GM23338 (cell line): Measurements from ENCODE around the gene GUCY1A2. TPM values are rescaled to one million over a fixed set of nuclear protein-coding genes. Genes with fewer than 3 reads are reported as not detected.

Experiments
- ATAC-seq: fragments of 200-7000 bp; cut with Tn5 transposase; 3 replicates; pipeline ENCODE4 v1.9.1; 2020
- DNase-seq: peaks from one replicate; pipeline ENCODE4 v3.0.0-alpha.2; 2015; ENCODE audit warnings: low spot score
- H2AFZ ChIP-seq: fragments of 200-600 bp; sonication (generic); 2 replicates; pipeline ENCODE4 v1.8.0; 2016; ENCODE audit warnings: antibody characterized with exemption, mild to moderate bottlenecking, moderate library complexity
- H3F3A ChIP-seq: fragments of 200-600 bp; sonication (generic); replicated peaks from 2 replicates; pipeline ENCODE4 v1.8.0; 2017; ENCODE audit warnings: antibody characterized with exemption, mixed run types, low read depth
- H3K27ac ChIP-seq: fragments of 200-600 bp; sonication (generic); 2 replicates; pipeline ENCODE4 v1.6.1; 2016; ENCODE audit warnings: low read depth
- H3K27me3 ChIP-seq: fragments of 200-600 bp; sonication (generic); 2 replicates; pipeline ENCODE4 v1.8.0; 2016; ENCODE audit warnings: mild to moderate bottlenecking, mixed run types, moderate library complexity; ENCODE audit not compliant: insufficient read depth
- H3K36me3 ChIP-seq: fragments of 200-600 bp; sonication (generic); 2 replicates; pipeline ENCODE4 v1.8.0; 2016; ENCODE audit warnings: mild to moderate bottlenecking; ENCODE audit not compliant: insufficient read depth
- H3K4me1 ChIP-seq: fragments of 200-600 bp; sonication (generic); 2 replicates; pipeline ENCODE4 v1.8.0; 2016; ENCODE audit warnings: mild to moderate bottlenecking, moderate library complexity; ENCODE audit not compliant: insufficient read depth
- H3K4me2 ChIP-seq: fragments of 200-600 bp; sonication (generic); 2 replicates; pipeline ENCODE4 v1.7.1; 2017; ENCODE audit warnings: mixed run types
- H3K4me3 ChIP-seq: fragments of 200-600 bp; sonication (generic); 2 replicates; pipeline ENCODE4 v1.6.1; 2016; ENCODE audit warnings: mixed run types
- H3K79me2 ChIP-seq: fragments of 200-600 bp; sonication (generic); replicated peaks from 2 replicates; pipeline ENCODE4 v1.8.0; 2017; ENCODE audit warnings: mild to moderate bottlenecking; ENCODE audit not compliant: insufficient read depth
- H3K9me2 ChIP-seq: fragments of 200-600 bp; sonication (generic); 2 replicates; pipeline ENCODE4 v1.8.0; 2017; ENCODE audit not compliant: insufficient read depth
- H4K20me1 ChIP-seq: fragments of 200-600 bp; sonication (generic); replicated peaks from 2 replicates; pipeline ENCODE4 v1.8.0; 2017; ENCODE audit warnings: mild to moderate bottlenecking; ENCODE audit not compliant: insufficient read depth
- H3K27ac Mint-ChIP-seq: 2 replicates; pipeline ENCODE4 v1.8.0; 2020; ENCODE audit warnings: inconsistent platforms, mild to moderate bottlenecking, moderate library complexity, mixed read lengths
- H3K27me3 Mint-ChIP-seq: 3 replicates; pipeline ENCODE4 v1.8.0; 2022; ENCODE audit warnings: low read depth, mild to moderate bottlenecking, moderate library complexity, mixed read lengths, inconsistent platforms; ENCODE audit not compliant: insufficient read depth, poor library complexity
- H3K36me3 Mint-ChIP-seq: 3 replicates; pipeline ENCODE4 v1.8.0; 2021; ENCODE audit warnings: low read depth, mild to moderate bottlenecking, inconsistent platforms, moderate library complexity, mixed read lengths
- H3K4me1 Mint-ChIP-seq: 3 replicates; pipeline ENCODE4 v1.8.0; 2020; ENCODE audit warnings: mild to moderate bottlenecking, inconsistent platforms, mixed read lengths
- H3K4me3 Mint-ChIP-seq: 3 replicates; pipeline ENCODE4 v1.8.0; 2021; ENCODE audit warnings: moderate library complexity, mild to moderate bottlenecking, inconsistent platforms, mixed read lengths
- H3K9me3 Mint-ChIP-seq: 3 replicates; pipeline ENCODE4 v1.8.0; 2020; ENCODE audit warnings: moderate library complexity, mild to moderate bottlenecking, inconsistent platforms, mixed read lengths
- CREB1 ChIP-seq: fragments of 250-450 bp; sonication (Bioruptor Pico); IDR thresholded peaks from 2 replicates; pipeline ENCODE4 v1.5.0; 2020; ENCODE audit warnings: low read depth, mild to moderate bottlenecking, moderate library complexity
- EZH2 ChIP-seq: fragments of 200-600 bp; sonication (generic); IDR thresholded peaks from one replicate; pipeline ENCODE4 v1.8.0; 2017; ENCODE audit warnings: antibody characterized with exemption, mild to moderate bottlenecking, low read depth; ENCODE audit not compliant: unreplicated experiment
- NANOG ChIP-seq: IDR thresholded peaks from 2 replicates; pipeline ENCODE4 v1.6.1; 2016; ENCODE audit warnings: antibody characterized with exemption, borderline replicate concordance
- ZNF331 ChIP-seq: fragments of 250-450 bp; sonication (Bioruptor Pico); IDR thresholded peaks from 2 replicates; pipeline ENCODE4 v1.5.0; 2020; ENCODE audit warnings: low read depth, mild to moderate bottlenecking, moderate library complexity
- polyA plus RNA-seq: library from polyadenylated mRNA; unstranded; fragments of >200 nt; fragmentation: Nextera tagmentation; extraction: Ambion mirVana; gene quantifications from 2 replicates; pipeline ENCODE4 v1.2.1, GENCODE V29; 2016
- total RNA-seq: library from RNA; depleted of rRNA; stranded (reverse); fragments of >200 nt; shearing (Covaris generic); gene quantifications from 2 replicates; pipeline ENCODE4 v1.2.3, GENCODE V29; 2014
- TF ChIP-seq, protein P1 (sequence below): fragments of 250-450 bp; sonication (Bioruptor Pico); IDR thresholded peaks from 2 replicates; pipeline ENCODE4 v1.5.0; 2020; ENCODE audit warnings: mild to moderate bottlenecking, moderate library complexity

GUCY1A2 gene
- total and polyA plus RNA-seq, 2 experiments from 2014 or later: 0.36 to 1.4 TPM

DNA sequence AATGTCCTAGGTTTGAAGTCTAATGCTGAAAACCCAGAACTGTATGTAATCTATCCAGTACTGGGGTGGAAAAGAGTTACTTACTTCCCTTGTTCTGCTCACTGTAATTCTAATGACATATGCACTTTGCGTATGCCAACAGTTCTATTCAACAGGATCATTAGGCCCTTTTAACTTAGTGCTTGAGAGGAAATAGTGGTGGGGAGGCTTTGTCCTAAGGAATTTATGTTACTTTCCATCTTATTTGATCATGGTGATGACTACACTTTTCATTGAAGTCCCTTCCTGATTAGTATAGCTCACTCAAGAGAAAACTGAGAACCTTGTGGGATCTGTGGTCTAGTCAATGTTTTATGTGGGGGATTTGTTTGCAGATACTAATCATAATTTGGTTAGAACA is 348.2 kb downstream of the GUCY1A2 start:
- Histone ChIP-seq H3K4me1 (peaks cover 18% of the 10 kb centered on the region), H4K20me1 (no peaks in the 10 kb centered on the region), H3F3A (no peaks in the 10 kb centered on the region), H2AFZ (no peak overlapping the region), H3K79me2 (no peaks in the 10 kb centered on the region), H3K4me2 (peak overlapping the region; percentile 5), H3K4me3 (no peak overlapping the region), H3K27me3 (no peaks in the 10 kb centered on the region), H3K27ac (no peak overlapping the region), H3K36me3 (no peaks in the 10 kb centered on the region), H3K9me2 (no peaks in the 10 kb centered on the region)
- peak; percentile 60 for DNase-seq
- no peaks in the 10 kb centered on the region for H3K9me3 Mint-ChIP-seq
- peak; percentile 55 for ATAC-seq
- TF ChIP-seq EZH2 (no peak), NANOG (peak; percentile 78; the same call in 1 of the 2 replicates), CREB1 (0 out of 2 replicates have a peak, but pooled peaks have one; percentile 15)
- TF ChIP-seq, protein P1, sequence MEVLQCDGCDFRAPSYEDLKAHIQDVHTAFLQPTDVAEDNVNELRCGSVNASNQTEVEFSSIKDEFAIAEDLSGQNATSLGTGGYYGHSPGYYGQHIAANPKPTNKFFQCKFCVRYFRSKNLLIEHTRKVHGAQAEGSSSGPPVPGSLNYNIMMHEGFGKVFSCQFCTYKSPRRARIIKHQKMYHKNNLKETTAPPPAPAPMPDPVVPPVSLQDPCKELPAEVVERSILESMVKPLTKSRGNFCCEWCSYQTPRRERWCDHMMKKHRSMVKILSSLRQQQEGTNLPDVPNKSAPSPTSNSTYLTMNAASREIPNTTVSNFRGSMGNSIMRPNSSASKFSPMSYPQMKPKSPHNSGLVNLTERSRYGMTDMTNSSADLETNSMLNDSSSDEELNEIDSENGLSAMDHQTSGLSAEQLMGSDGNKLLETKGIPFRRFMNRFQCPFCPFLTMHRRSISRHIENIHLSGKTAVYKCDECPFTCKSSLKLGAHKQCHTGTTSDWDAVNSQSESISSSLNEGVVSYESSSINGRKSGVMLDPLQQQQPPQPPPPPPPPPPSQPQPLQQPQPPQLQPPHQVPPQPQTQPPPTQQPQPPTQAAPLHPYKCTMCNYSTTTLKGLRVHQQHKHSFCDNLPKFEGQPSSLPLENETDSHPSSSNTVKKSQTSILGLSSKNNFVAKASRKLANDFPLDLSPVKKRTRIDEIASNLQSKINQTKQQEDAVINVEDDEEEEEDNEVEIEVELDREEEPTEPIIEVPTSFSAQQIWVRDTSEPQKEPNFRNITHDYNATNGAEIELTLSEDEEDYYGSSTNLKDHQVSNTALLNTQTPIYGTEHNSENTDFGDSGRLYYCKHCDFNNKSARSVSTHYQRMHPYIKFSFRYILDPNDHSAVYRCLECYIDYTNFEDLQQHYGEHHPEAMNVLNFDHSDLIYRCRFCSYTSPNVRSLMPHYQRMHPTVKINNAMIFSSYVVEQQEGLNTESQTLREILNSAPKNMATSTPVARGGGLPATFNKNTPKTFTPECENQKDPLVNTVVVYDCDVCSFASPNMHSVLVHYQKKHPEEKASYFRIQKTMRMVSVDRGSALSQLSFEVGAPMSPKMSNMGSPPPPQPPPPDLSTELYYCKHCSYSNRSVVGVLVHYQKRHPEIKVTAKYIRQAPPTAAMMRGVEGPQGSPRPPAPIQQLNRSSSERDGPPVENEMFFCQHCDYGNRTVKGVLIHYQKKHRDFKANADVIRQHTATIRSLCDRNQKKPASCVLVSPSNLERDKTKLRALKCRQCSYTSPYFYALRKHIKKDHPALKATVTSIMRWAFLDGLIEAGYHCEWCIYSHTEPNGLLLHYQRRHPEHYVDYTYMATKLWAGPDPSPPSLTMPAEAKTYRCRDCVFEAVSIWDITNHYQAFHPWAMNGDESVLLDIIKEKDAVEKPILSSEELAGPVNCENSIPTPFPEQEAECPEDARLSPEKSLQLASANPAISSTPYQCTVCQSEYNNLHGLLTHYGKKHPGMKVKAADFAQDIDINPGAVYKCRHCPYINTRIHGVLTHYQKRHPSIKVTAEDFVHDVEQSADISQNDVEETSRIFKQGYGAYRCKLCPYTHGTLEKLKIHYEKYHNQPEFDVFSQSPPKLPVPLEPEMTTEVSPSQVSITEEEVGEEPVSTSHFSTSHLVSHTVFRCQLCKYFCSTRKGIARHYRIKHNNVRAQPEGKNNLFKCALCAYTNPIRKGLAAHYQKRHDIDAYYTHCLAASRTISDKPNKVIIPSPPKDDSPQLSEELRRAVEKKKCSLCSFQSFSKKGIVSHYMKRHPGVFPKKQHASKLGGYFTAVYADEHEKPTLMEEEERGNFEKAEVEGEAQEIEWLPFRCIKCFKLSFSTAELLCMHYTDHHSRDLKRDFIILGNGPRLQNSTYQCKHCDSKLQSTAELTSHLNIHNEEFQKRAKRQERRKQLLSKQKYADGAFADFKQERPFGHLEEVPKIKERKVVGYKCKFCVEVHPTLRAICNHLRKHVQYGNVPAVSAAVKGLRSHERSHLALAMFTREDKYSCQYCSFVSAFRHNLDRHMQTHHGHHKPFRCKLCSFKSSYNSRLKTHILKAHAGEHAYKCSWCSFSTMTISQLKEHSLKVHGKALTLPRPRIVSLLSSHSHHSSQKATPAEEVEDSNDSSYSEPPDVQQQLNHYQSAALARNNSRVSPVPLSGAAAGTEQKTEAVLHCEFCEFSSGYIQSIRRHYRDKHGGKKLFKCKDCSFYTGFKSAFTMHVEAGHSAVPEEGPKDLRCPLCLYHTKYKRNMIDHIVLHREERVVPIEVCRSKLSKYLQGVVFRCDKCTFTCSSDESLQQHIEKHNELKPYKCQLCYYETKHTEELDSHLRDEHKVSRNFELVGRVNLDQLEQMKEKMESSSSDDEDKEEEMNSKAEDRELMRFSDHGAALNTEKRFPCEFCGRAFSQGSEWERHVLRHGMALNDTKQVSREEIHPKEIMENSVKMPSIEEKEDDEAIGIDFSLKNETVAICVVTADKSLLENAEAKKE (CRISPR knock-in tag): no peak
- no peaks in the 10 kb centered on the region for H3K36me3 Mint-ChIP-seq
- no peaks in the 10 kb centered on the region for H3K27me3 Mint-ChIP-seq
- H3K4me3 Mint-ChIP-seq: no peak overlapping the region
- no peak overlapping the region; the same call in 1 of the 2 replicates for H3K27ac Mint-ChIP-seq
- H3K4me1 Mint-ChIP-seq: peaks cover 22% of the 10 kb centered on the region

- H3K9me3 Mint-ChIP-seq: no peaks in the 10 kb centered on the region
- H3K36me3 Mint-ChIP-seq: no peaks in the 10 kb centered on the region
- H3K9me2 ChIP-seq: no peaks in the 10 kb centered on the region
- no peak overlapping the region for H3K4me2 ChIP-seq
- H3K4me3 ChIP-seq: no peak overlapping the region
- no peak overlapping the region for H3K4me3 Mint-ChIP-seq
- peaks cover 9% of the 10 kb centered on the region; the same call in 1 of the 2 replicates for H3K4me1 ChIP-seq
- H3K27ac Mint-ChIP-seq: no peak overlapping the region
- H3K27ac ChIP-seq: no peak overlapping the region
- H4K20me1 ChIP-seq: no peaks in the 10 kb centered on the region
- peaks cover 19% of the 10 kb centered on the region for H3K4me1 Mint-ChIP-seq
- H3F3A ChIP-seq: no peaks in the 10 kb centered on the region
- ATAC-seq (no peak), DNase-seq (no peak)
- H3K36me3 ChIP-seq: no peaks in the 10 kb centered on the region
- H2AFZ ChIP-seq: no peak overlapping the region
- H3K79me2 ChIP-seq: no peaks in the 10 kb centered on the region
- no peaks in the 10 kb centered on the region for H3K27me3 Mint-ChIP-seq
- H3K27me3 ChIP-seq: no peaks in the 10 kb centered on the region
- TF ChIP-seq ZNF331 (CRISPR knock-in tag): no peak
- TF ChIP-seq, protein P1 (CRISPR knock-in tag): no peak
Observed at GRCh38 chr11:106668147-106668546, 350.1 kb downstream of the GUCY1A2 start.
